Stimulated activated CD4-positive, alpha-beta T cell treated with anti-CD3 and anti-CD28 coated beads, Interleukin-4, amount 100 ng/mL, for 24 hours (primary cell): Measurements from ENCODE around the gene ITPR2.
"Not testable (repeated sequence)": the region's sequence is repeated elsewhere in the genome, so short reads cannot be mapped to it uniquely, and the experiment has no call there.

Experiments
- DNase-seq: peaks from one replicate; pipeline ENCODE4 v3.0.0-alpha.2; 2020

ITPR2 gene

GRCh38 chr12:26848156-26848825 lies 15.3 kb upstream of the ITPR2 start:
- DNase-seq = no peak

GRCh38 chr12:26847431-26847830 lies 14.4 kb upstream of the ITPR2 start:
- DNase-seq = no peak

GRCh38 chr12:26846416-26846815 lies 13.4 kb upstream of the ITPR2 start:
- no peak for DNase-seq

DNA sequence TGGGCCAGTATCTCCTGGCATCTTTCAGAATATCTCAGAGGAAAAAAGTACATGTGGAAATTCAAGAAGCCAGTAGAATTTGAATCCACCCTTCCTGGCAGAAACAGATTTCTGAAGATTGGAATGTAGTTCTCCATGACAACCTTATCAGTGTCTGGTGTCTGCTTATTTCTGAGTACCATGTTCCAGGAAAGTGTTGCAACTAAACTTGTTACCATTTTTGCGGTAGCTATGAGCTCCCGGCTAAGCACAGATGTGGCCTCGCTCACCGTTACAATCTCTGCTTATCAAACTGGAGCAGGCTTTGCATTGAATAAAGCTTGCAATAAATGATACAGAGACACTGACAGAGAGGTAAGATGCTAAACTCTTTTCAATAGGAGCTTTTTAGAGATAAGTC lies 13.0 kb upstream of the ITPR2 start:
- no peak for DNase-seq

- peak; percentile 22 for DNase-seq
Observed at GRCh38 chr12:26845057-26845666, 12.2 kb upstream of the ITPR2 start.

GRCh38 chr12:26843311-26843710 lies 10.3 kb upstream of the ITPR2 start:
- no peak for DNase-seq

GRCh38 chr12:26841085-26841484 lies 8.1 kb upstream of the ITPR2 start:
- DNase-seq = no peak

DNA sequence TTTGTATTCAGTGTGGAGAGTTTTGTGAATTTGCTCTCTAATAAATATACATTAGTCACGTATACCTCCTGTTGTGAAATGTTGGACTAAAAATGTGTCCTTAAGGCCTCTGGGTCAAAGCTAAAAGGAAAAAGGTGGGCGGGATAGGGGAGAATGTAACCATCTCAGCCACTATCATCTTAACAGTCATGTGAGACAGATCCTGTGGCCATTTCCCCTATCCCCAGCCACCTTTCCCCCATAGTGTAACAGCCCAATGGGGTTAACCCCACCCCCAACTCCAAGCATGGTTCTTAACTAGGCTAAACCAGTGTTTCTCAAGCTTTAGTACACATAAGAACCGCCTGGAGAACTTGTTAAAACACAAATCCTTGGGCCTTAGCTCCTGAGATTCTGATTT lies 6.5 kb upstream of the ITPR2 start:
- no peak for DNase-seq

GRCh38 chr12:26838888-26839416 lies 6.0 kb upstream of the ITPR2 start:
- DNase-seq = no peak

GRCh38 chr12:26836201-26836600 lies 3.2 kb upstream of the ITPR2 start:
- no peak for DNase-seq

DNA sequence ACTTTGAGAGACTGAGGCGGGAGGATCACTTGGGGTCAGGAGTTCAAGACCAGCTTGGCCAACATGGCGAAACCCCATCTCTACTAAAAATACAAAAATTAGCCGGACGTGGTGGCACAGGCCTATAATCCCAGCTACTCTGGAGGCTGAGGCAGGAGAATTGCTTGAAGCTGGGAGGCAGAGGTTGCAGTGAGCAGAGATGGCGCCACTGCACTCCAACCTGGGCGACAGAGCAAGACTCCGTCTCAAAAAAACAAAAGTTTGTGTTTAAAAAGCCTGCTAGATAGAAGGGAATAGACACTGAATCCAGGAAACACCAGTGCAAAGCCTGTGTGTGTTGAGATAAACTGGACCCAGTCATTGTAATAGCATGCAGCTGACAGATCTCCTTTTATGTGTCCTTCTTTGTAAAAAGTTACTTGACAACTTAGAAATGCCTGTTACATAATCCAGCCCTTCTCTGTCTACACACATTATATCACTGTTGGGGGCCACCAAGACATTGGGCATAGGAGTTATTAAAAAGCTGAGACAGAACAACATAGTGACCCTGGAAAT lies 1.6 kb upstream of the ITPR2 start:
- not testable (repeated sequence) for DNase-seq

DNA sequence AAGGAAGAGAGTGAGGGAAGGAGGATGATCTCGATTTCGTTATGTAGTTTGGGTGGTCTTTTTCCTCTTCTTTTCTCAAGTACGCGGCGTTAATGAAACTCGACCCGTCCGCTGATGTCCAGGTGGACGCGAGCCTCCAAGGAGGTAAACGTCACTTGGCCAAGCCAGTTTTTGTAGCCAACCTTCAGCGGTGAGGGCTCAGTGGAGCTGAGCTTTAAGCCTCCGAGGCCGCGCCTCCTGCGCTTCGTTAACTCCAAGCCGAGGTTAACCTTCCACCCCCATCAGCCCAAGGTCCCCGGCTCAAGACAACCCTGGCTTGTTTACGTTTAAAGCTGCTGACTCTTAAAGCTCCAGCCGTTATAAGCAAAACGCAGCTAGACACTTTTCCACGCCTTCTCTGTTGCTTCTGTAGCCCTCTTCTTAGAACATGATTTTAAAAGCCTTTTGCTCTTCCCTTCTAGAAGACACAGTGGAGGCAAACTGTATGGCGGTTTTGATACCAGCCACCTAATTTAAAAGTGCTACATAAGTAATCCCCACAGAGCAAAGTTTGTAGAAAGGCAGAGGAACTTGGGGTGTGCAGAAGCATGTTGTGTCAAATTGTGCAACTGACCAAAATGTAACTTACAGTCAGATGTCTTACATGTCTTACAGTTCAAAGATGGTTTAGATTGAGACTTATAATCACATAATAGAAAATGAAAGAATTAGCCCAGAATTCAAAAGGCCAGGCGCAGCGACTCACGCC lies 923 bp upstream of the ITPR2 start:
- DNase-seq = peak; percentile 34

- peak; percentile 62 for DNase-seq
Observed at GRCh38 chr12:26831951-26832821, 808 bp downstream of the ITPR2 start.

DNA sequence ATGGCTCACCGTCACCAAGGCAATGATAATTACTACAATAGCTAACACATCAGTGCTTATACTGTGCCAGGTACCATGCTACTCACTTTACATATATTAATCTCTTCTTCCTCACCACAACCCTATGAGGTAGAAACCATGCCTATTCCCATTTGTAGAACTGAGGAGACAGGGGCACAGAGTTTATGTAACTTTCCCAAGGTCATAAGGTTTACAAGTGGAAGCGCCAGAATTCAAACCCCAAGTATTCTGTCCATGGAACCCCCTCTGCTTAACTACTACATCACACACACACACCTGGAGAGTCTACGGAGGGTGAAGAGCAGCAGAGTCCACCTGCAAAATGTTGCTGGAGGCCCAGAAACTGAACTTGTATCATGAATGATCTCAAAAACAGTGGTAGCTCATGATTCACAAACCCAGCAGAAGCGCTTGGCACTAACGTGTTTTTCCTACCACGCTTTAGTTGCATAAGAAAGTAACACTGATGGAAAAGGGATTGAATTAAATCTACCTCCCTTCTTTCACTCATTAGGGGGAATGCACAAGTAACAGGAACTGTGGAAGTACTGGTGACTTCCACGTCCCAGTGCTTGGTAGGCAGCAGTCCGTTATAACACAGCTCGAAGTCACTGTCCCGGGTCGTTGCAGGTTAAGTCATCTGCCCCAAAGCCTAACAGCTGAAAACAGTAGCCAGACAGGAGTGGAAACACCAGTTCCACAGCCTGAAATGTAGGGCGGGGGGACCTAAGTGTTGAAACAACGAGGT lies 2.0 kb downstream of the ITPR2 start:
- DNase-seq = no peak

DNA sequence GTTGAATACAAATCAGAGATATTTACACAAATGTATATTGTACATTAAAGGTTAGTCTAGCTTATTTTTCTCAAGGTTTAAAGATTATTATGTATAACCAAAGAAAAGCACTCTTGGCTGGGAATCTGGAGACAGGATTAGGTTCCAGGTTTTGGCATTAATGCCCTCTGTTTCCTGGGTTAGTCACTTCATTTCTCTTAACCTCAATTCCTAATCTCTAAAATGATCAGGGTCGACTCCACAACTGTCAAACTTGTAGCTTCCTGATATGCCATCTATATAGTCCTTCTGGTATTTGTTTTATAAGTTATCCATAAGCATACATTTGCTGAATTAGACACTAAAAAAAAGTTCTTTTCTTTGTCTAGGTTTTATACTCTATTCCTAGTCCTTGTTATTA lies 2.6 kb downstream of the ITPR2 start:
- DNase-seq = no peak

DNA sequence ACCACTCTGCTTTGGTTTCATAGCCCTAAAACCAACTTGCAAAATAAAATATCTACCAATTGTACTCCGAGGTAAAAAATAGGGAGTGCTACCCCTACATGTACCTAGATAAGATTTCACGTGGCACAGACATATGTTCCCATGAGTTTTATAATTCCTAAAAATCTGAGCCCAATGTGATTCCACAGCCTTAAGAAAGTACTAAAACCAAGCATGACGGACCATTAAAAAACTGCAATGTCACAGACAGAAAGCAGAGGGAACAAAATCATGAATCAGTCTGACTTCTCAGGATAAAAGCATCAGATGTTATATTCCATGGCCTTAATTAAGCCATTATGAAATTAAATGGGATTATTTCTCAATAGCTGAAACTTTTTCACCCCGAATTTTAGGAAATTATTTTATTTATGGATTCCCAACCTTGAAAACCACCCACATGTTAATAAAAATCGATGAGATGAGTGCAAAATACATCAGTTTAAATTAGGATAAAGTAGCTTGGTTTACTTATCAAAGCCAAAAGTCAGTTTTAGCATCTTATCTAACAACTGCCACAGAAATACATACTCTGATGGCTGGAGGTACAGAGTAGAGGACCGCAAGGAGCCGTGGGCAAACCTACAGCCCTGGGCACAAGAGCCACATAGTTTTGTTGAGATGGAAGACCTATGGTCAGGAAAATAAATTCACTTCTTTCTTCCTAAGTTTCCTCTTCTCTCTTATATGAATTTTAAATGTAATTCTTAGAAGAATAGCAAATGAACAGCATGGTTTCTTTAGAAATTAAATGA lies 4.5 kb downstream of the ITPR2 start:
- DNase-seq = no peak

- DNase-seq = no peak
Observed at GRCh38 chr12:26826437-26826836, 6.6 kb downstream of the ITPR2 start.

- no peak for DNase-seq
Observed at GRCh38 chr12:26825459-26826016, 7.5 kb downstream of the ITPR2 start.

GRCh38 chr12:26823390-26823789 lies 9.6 kb downstream of the ITPR2 start:
- DNase-seq = no peak

- DNase-seq = no peak
Observed at GRCh38 chr12:26822026-26822425, 11.0 kb downstream of the ITPR2 start.
